GM19455 (cell line): ENCODE data around the gene MTPN.
A peak's percentile ranks its signal among the peaks of the same experiment; 100 is the strongest.

ENCODE experiments used
- ATAC-seq: cut with Tn5 transposase; IDR thresholded peaks from one replicate; pipeline ENCODE4 v1.9.1; 2021; ENCODE audit not compliant: unreplicated experiment

MTPN gene

DNA sequence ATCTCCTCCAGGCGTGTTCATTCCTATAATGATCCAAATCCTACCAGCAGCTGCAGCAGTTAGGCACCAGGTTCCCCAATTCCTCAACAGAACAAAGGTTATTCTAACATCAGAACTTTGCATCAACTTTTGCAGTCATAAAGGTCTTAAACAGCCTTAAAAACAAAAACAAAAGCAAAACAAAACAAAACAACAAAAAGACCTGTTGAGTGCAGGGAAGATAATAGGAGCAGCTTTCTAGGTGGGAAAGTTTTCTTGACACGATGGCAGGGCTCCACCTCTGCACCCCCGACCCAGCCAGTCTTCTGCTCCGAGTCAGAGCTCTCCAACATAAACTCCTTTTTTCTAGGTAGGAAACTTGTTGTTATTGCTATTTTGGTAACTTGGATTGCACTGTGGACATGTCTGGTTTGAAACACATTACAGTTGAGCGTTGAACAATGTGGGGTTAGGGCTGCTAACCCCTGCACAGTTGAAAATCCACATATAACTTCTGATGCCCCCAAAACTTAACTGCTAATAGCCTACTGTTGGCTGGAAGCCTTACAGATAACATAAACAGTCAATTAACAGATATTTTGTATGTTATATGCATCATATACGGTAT lies 77.6 kb downstream of the MTPN start:
- ATAC-seq: no peak

DNA sequence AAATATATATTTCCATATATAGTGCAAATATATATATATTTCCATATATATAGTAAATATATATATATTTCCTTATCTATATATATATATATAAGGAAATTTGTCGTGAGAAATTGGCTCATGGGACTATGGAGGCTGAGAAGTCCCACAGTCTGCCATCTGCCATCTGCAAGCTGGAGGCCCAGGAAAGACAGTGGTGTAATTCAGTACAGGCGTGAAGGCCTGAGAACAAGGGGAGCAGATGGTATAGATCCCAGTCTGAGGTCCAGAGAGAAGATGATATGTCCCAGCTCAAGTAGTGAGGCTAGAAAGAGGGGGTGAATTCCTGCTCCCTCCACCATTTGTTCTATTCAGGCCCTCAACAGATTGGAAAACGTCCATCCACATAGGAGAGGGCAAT lies 78.9 kb downstream of the MTPN start:
- ATAC-seq: no peak

DNA sequence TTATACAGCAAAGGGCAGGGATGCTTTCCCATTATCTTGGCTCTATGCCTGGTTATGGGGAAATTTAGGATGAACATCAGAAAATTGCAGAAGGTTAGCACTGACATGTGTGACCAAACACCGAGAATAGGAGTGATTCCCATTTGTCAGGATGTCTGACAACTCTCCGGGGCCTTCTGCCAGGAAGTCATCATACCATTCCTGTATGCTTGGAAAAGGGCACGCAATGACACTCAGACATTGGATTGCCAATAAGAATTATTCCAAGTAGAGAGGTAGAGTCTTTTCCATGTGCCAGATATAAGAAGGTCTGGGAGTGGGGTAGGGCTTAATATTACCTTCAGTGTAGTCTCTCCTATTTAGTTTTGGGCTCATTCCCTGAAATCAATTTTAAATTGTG lies 82.3 kb downstream of the MTPN start:
- no peak for ATAC-seq

DNA sequence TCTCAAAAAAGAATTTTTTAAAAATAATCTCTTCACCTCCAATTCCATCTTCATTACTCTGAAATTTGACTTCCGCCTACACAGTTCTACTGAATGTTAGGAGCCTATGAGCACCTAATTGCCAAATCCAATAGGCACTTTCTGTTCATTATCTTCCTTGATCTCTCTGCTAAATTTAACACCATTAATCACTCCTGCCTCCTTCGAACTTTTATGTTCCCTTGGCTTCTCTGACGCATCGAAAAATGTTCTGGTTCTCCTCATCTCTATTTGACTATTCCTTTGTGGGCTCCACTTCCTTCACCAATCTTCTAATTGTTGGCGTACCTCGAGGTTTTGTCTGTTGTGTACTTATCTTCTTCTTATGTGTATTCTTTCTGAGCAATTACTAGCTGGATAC lies 87.3 kb downstream of the MTPN start:
- no peak for ATAC-seq

DNA sequence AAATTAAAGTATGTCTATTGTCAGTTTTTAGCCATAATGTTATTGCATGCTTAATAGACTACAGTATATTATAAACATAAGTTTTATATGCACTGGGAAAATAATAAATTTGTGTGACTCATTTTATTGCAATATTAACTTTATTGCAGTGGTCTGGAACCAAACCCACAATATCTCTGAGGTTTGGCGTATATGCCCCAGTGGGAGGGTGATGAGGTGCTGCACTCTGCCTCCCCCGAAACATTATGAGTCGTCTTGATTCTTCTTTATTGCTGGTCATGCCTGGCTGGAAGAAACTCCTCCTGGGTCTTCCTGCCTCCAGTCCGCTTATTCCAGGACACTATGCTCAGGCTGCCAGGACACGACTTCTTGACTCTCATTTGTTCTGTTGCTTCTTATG lies 88.4 kb downstream of the MTPN start:
- ATAC-seq: no peak

DNA sequence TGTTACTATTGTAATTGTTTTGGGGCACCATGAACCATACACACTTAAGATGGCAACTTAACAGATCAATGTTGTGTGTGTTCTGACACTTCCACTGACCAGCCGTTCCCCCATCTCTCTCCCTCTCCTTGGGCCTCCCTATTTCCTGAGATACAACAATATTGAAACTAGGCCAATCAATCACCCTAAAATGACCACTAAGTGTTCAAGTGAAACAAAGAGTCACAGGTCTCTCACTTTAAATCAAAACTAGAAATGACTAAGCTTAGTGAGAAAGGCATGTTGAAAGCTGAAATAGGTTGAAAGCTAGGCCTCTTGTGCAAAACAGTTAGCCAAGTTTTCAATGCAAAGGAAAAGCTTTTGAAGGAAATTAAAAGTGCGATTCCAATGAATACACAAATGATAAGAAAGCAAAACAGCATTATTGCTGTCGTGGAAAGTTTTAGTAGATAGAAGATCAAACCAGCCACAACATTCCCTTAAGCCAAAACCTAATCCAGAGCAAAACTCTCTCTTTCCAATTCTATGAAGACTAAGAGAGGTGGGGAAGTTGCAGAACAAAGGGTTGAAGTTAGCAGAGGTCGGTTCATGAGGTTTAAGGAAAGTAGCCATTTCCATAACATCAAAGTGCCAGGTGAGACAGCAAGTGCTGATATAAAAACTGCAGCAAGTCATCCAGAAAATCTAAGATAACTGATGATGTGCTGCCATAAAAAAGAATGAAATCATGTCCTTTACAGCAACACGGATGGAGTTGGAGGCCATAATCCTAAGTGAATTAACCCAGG lies 90.6 kb downstream of the MTPN start:
- ATAC-seq: peak; percentile 83

DNA sequence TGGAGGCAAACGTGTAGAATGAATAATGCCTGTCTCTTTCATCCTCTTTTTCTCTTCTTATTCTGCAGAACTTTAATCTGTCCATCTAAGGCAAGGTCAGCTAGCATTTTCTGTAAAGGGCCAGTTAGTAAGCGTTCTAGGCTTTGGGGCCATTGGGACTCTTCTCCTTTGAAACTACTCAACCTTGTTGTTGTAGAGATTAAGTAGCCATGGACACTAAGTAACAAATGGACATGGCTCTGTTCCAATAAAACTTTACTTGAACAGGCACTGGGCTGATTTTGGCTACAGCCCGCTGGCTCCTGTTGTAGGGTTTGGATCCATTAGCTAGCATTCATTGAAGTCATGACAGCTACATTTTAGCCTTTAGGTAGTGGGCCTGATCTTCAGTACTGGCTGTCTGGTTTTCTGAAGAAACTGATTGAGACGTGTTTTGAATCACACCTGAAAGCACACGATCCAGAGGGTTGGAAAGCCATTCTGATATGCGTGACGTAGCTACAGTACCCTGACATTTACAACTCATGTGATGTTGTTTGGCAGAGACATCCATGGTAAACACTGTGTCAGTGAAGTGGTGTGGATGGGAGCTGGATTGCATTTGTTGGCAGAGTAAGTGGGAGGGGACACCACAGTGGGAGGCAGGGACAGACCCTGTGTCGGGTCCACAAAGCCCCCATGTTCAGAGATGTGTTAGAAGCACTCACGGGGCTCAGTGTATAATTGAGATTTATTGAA lies 92.5 kb downstream of the MTPN start:
- no peak for ATAC-seq

DNA sequence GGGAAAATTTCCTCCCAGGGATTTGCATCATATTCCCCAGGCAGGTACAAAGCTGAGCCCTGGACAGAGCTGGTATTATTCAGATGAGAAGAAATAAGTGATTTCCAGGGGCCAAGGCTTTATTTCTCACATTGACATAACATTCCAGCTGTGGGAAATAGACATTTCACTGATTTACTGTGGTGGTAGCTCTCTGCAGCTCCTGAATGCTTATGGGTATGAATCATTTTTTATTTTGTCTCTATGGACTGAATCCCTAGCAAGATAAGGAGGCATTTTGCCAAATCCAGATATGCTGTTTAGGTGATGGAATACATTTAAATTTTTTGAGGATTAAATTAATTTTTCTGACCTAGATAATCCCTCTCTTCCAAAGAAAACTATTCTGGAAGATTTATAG lies 97.9 kb downstream of the MTPN start:
- no peak for ATAC-seq

DNA sequence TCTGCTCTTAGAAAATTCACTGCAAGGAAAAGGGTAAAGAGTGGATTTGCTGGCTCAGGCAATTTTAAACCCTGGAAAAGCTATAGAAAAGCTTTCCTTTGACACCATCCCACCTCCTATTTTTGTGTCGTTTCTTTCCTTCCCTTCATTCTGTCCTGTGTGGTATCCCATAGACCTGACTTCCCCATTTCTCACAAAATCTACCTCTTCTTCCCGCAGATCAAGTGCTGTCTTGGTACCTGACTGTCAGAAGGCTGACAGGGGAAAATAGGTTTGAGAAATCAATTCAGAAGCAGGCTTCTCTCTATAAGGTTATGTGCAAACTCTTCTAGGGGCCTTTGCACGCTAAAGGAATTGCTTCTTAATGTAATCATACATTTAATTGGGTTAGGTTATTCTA lies 98.9 kb downstream of the MTPN start:
- ATAC-seq: no peak

DNA sequence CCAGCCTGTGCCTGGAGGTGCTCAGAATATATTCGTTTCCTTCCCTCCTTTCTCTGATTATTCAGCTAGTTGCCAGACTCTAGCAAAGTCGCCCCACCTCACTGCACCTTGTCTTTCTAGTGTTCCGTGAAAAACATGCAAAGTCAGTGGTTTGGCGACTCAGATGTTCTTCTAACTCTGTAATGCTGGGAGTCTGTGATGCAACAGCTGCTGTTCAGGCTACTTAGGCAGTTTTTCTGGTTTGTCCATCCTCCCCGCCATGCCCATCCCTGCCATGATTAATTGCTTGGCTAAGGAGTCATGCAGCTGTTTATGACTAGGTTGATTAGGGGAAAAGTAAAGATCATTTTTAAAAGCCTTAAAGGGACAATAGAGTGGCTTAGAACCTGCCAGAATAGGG lies 99.4 kb downstream of the MTPN start:
- peak; percentile 84 for ATAC-seq
